Hepatocyte (in vitro differentiated cells): ENCODE data around the gene PEX26.

ENCODE experiments used
- EZH2 ChIP-seq: fragments of 200-600 bp; sonication (generic); IDR thresholded peaks from 2 replicates; pipeline ENCODE4 v1.6.1; 2016; ENCODE audit warnings: antibody characterized with exemption, mild to moderate bottlenecking, borderline replicate concordance
- TF ChIP-seq, protein P1 (sequence below): fragments of 200-600 bp; sonication (generic); IDR thresholded peaks from 2 replicates; pipeline ENCODE4 v1.5.1; 2016; ENCODE audit warnings: antibody characterized with exemption, mild to moderate bottlenecking; ENCODE audit not compliant: poor library complexity

DNA sequence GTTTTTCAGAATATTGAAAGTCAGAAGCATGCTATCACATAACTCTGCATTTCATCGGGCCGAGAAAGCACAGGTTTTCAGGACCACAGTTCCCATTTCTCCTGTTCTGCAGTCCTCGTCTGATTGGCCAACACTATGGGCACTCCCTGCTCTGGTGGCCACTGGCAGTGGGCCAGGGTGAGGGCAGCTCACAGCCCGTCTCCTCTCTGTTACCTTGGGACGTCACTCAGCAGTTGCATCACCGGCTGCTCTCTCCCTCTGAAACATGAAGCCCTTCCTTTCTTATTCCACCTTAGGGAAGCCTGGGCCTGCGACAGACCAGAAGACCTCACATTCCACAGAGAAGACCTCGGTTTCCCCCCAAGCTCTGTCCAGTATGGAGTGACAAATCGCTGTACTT, 42.0 kb upstream of the PEX26 start:
- TF ChIP-seq, protein P1, sequence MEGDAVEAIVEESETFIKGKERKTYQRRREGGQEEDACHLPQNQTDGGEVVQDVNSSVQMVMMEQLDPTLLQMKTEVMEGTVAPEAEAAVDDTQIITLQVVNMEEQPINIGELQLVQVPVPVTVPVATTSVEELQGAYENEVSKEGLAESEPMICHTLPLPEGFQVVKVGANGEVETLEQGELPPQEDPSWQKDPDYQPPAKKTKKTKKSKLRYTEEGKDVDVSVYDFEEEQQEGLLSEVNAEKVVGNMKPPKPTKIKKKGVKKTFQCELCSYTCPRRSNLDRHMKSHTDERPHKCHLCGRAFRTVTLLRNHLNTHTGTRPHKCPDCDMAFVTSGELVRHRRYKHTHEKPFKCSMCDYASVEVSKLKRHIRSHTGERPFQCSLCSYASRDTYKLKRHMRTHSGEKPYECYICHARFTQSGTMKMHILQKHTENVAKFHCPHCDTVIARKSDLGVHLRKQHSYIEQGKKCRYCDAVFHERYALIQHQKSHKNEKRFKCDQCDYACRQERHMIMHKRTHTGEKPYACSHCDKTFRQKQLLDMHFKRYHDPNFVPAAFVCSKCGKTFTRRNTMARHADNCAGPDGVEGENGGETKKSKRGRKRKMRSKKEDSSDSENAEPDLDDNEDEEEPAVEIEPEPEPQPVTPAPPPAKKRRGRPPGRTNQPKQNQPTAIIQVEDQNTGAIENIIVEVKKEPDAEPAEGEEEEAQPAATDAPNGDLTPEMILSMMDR, result no peak
- no peak for TF ChIP-seq EZH2
